DMS79 treated with DMSO at 0.1 percent for 48 hours (cell line): ENCODE results near the gene PPP2R5E.
"Not testable (repeated sequence)": the region's sequence is repeated elsewhere in the genome, so short reads cannot be mapped to it uniquely, and the experiment has no call there.

Source experiments
- DNase-seq: peaks from one replicate; lab custom pipeline; 2025; lab: John Stamatoyannopoulos, UW

Gene PPP2R5E

DNA sequence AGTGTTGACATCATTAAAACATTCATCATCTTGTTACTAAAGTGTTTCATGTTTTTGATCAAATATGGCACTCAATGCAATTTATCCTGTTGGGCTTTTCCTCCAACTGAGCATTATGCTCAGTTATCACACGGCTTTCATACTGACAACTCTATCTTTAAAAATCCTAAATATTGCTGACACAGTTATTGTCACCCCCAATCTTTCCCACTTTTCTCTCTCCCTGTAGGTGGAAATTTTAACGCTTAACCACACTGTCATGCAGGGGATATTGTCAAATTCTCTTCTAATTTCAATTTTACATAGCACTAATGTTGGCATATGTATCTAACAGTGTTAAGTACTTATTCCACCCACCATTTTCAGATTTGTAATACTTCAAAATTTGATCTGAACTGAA, 164.7 kb downstream of the PPP2R5E start:
- DNase-seq: no peak

DNA sequence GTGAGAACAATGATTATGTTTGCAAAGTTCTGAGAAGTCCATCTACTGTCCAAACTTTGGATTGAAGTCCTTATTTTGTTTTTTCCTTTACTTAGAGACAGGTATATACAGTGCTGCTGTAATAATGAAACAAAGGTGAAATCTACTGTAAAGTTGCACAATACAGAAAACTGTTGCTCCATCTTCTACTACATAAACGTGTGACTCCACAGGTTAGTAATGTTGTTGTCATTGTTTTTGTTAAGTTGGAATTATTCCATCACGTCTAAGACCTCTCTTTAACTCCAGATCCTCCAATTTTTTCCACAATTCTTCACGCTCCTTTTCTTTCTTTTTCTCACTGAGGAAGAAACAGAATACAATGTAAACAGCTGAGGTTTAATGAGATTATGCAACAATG, 167.4 kb downstream of the PPP2R5E start:
- no peak for DNase-seq

DNA sequence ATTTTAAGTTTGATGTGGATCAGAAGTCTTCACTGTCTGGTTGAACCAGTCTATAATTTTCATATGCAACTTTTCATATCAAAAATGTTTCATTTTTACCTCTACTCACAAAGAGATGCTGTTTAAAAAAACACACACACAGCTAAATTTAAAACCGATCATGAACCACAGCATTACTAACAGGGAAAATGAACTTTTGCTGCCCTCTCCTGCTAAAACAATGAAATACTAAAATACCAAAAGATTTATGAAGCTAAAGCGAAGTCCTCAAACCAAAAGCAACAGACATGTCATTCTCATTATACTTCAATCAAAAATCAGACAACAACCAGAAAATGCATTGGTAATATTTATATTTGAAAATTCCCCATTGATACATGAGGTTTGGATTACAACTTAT, 171.6 kb downstream of the PPP2R5E start:
- DNase-seq: not testable (repeated sequence)

DNA sequence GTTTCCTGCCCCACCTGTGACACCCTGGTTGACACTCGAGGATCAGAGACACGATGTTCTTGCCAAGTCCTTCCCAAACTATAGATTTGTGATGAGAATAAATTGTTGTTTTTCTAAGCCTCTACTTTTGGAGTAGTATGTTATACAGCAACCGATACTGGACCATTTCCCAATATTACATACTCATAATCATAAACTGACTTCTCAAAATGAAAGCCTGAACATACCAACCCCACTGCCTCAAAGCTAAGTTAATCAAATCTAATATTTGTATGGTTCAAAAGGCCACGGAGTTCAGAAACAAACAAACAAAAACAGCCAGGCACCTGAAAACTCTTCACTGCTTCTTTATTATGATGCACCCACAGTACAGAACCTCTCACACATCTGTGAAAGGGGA, 172.1 kb downstream of the PPP2R5E start:
- no peak for DNase-seq

DNA sequence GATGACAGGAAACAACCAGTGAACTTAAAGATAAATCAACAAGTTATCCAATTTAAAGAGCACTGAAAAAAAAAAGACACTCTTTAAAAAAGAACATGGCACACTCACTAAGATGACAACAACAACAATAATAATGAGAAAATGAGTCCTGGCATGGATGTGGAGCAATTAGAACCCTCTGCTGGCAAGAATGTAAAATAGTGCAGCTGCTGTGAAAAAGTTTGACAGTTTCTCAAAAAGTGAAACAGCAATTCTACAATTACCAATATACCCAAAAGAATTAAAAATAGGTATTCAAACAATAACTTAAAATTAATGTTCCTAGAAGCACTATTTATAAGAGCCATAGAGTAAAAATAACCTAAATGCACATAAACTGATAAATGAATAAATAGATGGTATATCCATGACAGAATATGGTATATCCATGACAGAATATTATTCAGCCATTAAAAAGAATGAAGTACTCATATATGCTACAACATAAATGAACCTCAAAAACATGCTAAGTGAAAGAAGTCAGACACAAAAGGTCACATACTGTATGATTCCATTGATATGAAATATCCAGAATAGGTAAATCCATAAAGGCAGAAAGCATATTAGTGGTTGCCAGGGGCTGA, 175.3 kb downstream of the PPP2R5E start:
- DNase-seq: no peak

DNA sequence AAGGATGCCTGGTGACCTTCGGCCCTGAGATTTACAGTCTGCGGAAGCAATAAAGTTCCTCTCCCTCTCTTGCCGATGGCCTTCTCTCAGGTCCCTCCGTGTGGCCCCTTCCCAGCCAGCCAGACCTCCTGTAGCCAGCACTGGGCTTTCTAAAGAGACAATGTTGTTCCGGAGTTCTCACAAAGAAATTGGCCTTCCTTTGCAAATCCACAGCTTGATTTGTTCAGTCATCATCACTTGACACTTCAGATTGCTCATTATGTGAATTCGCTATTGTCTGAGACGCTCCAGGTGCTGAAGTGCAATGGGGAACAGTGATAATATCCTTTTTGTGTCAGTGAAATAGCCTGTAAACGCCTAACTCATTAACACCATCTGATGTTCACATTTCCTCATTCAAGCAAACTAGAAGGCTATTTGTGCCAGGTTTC, 180.8 kb downstream of the PPP2R5E start:
- no peak for DNase-seq

DNA sequence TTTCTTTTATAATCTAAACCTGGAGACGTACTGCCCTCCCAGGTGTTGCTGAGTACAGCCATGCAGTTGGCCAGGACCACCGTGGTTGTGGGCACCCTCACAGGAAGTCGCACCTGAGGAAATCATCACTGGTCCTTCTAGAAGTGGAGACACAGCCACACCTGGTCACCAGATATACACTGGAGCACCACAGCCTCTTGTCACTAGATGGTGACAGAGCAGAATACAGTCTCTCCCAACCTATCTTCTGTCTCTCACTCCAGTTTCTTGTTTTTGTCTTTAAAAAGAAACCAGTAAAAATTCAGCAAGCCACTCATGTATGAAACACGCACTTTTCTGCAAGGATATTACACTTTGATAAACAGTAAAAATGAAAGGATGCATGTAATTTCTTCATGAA, 181.4 kb downstream of the PPP2R5E start:
- DNase-seq: no peak

DNA sequence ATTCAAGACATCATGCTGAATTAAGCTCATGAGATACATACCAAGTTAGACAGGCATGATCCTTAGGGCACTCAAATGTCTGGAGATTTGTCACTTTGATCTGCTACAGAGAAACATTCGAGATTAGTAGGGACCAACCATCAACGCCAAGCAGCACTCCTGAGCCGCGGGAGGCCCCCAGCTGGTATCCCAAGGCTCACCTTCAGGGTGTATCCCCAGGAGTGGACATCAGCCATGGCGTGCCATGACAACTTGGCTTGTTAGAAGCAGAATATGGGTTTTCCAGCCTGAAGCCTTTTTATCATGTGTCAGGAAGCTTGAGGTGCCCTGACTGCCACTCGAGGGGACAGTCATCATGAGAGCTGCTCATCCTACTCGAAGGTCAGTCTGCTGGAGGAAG, 185.3 kb downstream of the PPP2R5E start:
- no peak for DNase-seq

DNA sequence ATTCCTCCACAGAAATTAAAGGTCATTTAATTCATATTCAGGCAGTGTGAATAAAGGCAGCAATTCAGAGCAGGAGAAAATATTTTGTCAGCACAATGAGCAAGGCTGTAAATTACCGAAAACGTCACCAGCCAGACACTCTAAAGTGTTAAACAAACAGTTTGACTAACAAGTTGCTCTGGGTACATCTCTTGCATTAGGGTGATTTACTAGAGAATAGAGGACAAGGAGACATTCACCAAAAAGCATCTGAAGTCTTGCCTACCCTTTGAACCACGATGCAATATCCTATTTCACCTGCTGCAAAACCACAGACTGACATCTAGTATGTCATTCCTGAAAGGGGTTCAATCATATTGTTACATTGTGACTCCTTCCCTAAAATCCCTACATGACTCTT, 197.4 kb downstream of the PPP2R5E start:
- DNase-seq: no peak

DNA sequence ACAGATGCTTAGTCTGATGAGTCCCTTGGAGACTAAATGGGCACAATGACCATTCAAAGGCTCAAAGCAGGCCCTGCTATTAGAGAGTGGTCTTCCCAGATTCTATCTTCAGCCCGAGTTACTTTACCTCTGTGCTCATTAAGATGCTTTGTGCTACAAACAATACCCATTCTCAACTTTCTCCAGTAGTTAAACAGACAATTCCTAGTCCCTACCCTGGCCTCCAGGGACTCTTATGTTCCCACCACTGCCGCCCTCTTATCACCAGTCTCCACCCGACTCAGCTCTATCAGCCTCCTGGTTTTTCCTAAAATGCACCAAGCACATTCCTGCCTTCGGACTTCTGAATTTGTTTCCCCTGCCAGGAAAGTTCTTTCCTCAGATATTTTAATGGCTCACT, 198.8 kb downstream of the PPP2R5E start:
- no peak for DNase-seq

DNA sequence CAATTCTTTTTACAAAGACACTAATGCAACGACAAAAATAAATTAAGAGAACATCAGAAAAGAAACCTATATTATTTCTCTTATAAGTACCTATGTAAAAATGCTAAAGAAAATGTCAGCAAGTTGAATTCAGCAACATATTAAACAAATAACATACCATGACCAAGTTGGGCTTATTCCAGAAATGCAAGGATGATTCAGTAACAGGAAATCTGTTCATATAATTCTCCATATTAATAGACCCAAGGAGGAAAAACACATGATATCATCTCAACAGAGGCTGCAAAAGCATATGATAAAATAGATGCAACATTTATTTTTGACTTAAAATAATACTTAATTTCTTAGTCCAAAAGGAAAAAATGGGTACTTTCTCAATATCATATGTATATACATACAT, 199.3 kb downstream of the PPP2R5E start:
- DNase-seq: no peak

DNA sequence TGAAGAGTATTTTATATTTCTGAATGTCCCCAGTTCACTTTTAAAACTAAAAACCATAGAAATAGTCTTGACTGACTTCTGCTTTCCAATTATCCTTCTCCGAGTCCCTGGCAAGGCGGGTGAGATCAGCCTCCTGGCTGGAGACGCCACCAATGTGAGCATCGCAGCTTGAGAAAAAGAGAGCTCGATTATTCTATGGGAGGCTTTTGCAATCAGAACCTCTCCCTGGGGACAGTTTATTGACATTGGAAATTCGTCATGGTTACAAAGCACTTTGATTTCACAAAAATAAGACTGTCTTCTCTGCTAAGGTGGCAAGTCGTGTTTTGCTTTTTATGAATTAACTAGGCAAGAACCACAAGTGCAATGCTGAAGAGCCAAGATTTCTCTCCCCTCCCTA, 200.8 kb downstream of the PPP2R5E start:
- DNase-seq: no peak

DNA sequence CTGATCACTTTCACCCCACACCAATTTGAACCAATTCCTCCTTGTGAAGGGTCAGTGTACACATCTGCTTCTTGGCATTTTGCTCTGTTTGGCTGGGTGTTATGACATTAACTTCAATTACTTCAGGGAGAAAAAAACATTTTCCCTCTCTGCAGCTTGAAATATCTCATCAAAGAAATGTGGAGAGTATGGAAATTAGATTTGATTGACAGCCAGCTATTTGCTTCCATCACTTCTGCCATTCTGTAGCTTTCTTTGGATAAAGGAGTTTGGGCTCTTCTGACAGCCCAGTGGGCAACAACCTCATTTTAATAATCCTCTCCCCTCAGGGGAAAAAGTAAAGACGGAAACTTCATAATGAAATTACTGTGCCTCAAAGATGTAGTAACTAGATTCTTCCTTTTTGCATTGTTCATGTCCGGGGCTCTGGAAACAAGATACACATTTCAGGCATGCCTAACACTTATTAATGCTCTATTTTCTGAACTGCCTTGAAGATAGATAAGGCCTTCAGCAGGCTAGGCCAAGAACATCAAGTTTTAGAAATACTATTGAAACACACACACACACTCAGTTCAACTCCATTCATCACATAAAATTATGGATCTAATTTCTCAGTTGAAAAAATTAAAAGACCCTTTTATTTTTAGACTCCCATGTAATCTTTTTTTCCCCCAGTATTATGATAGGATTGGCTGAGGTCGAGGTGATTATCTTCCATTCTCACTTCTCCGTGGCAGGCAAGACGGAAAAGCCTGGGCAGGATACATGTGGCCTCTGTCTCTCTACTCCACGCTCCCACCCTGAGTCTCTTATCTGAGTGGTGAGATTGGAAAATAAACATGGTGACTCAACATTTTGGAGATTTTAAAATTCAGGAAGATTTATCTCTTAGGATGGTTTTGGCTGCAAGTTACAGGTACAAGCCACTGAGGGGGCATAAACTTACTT, 214.1 kb downstream of the PPP2R5E start:
- DNase-seq: no peak

DNA sequence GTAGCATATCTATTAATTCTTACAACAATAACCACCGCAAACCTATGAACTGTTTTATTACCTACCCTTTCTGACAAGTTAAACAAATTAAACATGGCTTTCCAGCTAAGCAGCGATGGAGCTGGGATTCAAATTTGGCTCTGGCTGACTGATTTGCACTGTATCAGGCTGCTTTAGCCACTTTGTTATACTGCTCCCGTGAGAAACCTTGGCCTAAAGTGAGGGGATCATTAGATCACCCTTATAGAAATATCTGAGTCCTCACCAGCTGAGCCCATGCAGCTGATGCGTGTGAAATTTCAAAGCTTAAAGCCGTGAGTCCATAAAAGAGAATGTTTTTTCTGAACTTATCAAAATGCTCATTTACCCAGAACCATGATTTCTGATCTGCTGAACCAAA, 216.3 kb downstream of the PPP2R5E start:
- no peak for DNase-seq

DNA sequence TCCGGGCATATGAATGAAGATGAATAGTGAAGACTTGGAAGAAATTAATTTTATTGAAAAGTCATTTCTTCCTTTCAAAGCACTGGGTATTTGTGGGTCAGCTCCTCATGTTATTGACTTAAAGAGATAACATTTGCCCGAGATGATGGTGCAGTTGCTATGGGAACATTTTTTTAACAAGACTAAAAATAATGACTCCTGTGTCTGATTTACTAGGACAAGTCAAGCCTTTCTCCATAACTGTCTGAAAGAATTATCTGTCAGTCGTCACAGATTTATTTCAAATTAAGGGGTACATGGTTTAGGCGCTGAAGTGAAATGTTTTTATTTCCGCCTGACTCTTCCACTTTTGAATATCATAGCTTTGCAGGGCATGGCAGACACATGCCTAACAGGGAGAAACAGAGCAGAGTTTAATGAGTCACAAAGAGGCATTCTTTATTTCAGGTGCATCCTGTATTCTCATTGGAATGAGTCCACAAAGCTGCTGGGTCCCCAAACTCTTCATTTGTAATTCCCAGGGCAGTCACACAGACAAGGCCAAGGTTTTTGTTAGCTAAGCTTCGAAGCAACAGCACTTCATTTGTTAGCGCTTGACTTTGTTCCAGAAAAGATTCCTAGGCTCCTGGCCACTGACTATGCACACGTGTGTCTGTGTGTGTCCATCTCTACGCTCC, 220.1 kb downstream of the PPP2R5E start:
- no peak for DNase-seq

DNA sequence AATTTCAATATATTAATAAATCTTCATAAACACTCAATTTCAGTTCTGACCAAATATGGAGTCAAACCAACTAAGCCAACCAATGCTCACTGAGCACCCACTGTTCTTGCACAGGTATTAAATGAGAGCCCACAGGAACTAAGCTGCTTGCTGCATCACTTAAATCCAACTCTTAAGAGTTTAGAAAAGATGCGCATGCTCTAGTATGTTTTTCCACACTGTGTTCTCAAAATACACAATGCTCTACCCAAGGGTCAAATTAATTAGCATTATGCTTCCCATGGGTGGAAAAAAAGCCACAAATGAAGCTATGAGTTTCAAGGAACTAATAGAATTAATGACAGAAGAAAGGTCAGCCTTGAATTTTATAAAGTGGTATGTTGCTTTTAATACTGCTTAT, 220.7 kb downstream of the PPP2R5E start:
- no peak for DNase-seq
